T-helper 2 cell (primary cell): ENCODE measurements around the gene SSNA1.

Experiments
- DNase-seq, 5 experiments: peaks; one replicate each; pipeline versions ENCODE4 v3.0.0 to v3.0.0-alpha.2; 2012 to 2022

SSNA1 gene

GRCh38 chr9:137222190-137223077 lies 34.0 kb downstream of the SSNA1 start, which contains the start of gene RNF208:
TSS of gene RNF208 (minus strand) at chr9:137222240. CDS start at chr9:137221212, 1,028 bp downstream.
- DNase-seq: peak in 1 of 5 experiments; percentile 29

GRCh38 chr9:137223078-137223970 lies 34.8 kb downstream of the SSNA1 start:
- DNase-seq: peak; percentile 93 to 98 (median 97)

- DNase-seq: peak in 1 of 5 experiments; percentile 45
Measured at GRCh38 chr9:137224830-137225694, 36.6 kb downstream of the SSNA1 start, which contains the start of gene CYSRT1. TSS of gene CYSRT1 (plus strand) at chr9:137225174. CDS start at chr9:137225622, 448 bp downstream.

- DNase-seq: no peak
Measured at GRCh38 chr9:137225699-137226331, 37.3 kb downstream of the SSNA1 start.

GRCh38 chr9:137226338-137227053 lies 38.0 kb downstream of the SSNA1 start:
- DNase-seq: no peak

- peak; percentile 59 to 82 (median 69) for DNase-seq
Measured at GRCh38 chr9:137227054-137227852, 38.8 kb downstream of the SSNA1 start, which contains the start of gene RNF224. TSS of gene RNF224 (plus strand) at chr9:137227502. CDS start at chr9:137228336, 834 bp downstream.

GRCh38 chr9:137227853-137228505 lies 39.5 kb downstream of the SSNA1 start:
- no peak for DNase-seq

- DNase-seq: no peak
Measured at GRCh38 chr9:137228506-137228967, 40.1 kb downstream of the SSNA1 start.

GRCh38 chr9:137228968-137229896 lies 40.8 kb downstream of the SSNA1 start:
- no peak for DNase-seq

GRCh38 chr9:137229903-137230704 lies 41.6 kb downstream of the SSNA1 start:
- no peak for DNase-seq

GRCh38 chr9:137230705-137231371 lies 42.4 kb downstream of the SSNA1 start, which contains the start of gene SLC34A3:
TSS of gene SLC34A3 (plus strand) at chr9:137230901. CDS start at chr9:137231703, 802 bp downstream.
- no peak for DNase-seq

GRCh38 chr9:137231372-137232039 lies 43.0 kb downstream of the SSNA1 start:
- no peak for DNase-seq

GRCh38 chr9:137232101-137232500 lies 43.6 kb downstream of the SSNA1 start:
- no peak for DNase-seq

- no peak for DNase-seq
Measured at GRCh38 chr9:137232510-137232909, 44.0 kb downstream of the SSNA1 start.

- no peak for DNase-seq
Measured at GRCh38 chr9:137233143-137233980, 44.9 kb downstream of the SSNA1 start.
